PC-9 (cell line): ENCODE data around the gene RBBP8.
A peak's percentile ranks its signal among the peaks of the same experiment; 100 is the strongest.

ENCODE experiments used
- EZH2 ChIP-seq: fragments of 200-600 bp; sonication (generic); IDR thresholded peaks from 2 replicates; pipeline ENCODE4 v1.8.0; 2017; ENCODE audit warnings: antibody characterized with exemption, low read depth
- TF ChIP-seq, protein P1 (sequence below): fragments of 200-600 bp; sonication (generic); conservative IDR thresholded peaks from 2 replicates; pipeline ENCODE4 v1.6.1; 2017; ENCODE audit warnings: mixed run types, antibody characterized with exemption, mild to moderate bottlenecking, moderate library complexity

DNA sequence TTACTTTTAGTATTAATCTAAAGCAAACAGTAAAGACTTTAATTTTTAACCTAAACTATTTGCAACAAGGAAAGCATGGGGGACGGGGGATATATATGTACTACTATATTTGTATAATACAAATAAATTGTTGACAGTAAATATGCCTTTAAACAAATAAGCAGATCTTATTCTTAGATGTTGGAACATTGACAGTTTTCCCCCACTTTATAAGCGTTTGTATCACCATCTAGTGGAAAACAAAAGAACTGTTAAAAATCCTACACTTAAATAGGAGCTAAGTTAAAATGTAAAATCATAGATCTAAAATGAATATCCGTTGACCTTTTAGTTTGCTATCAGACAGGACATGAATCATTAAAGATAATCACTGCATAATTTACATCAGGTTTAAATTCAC is 50.0 kb downstream of the RBBP8 start:
- TF ChIP-seq, protein P1, sequence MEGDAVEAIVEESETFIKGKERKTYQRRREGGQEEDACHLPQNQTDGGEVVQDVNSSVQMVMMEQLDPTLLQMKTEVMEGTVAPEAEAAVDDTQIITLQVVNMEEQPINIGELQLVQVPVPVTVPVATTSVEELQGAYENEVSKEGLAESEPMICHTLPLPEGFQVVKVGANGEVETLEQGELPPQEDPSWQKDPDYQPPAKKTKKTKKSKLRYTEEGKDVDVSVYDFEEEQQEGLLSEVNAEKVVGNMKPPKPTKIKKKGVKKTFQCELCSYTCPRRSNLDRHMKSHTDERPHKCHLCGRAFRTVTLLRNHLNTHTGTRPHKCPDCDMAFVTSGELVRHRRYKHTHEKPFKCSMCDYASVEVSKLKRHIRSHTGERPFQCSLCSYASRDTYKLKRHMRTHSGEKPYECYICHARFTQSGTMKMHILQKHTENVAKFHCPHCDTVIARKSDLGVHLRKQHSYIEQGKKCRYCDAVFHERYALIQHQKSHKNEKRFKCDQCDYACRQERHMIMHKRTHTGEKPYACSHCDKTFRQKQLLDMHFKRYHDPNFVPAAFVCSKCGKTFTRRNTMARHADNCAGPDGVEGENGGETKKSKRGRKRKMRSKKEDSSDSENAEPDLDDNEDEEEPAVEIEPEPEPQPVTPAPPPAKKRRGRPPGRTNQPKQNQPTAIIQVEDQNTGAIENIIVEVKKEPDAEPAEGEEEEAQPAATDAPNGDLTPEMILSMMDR, result peak; percentile 62
- TF ChIP-seq EZH2, result no peak
